Stimulated activated CD4-positive, alpha-beta T cell treated with anti-CD3 and anti-CD28 coated beads, Interleukin-1b, Interleukin-23, amount 100 ng/mL, for 1 hour (primary cell): ENCODE data around the gene CIBAR2.

Experiments
- DNase-seq, 2 donors: peaks; one replicate each; pipeline ENCODE4 v3.0.0-alpha.2; 2020; ENCODE audit warnings: low read depth in 2 of 2

Gene CIBAR2

GRCh38 chr16:85083051-85083639 is 29.1 kb downstream of the CIBAR2 start:
- DNase-seq = no peak

GRCh38 chr16:85082173-85083050 is 29.9 kb downstream of the CIBAR2 start:
- DNase-seq = no peak

GRCh38 chr16:85081765-85082164 is 30.5 kb downstream of the CIBAR2 start:
- DNase-seq = no peak

- DNase-seq = no peak
These were observed 31.2 kb downstream of the CIBAR2 start for GRCh38 chr16:85081038-85081437.

- no peak for DNase-seq
These were observed 32.3 kb downstream of the CIBAR2 start for GRCh38 chr16:85079785-85080570.

GRCh38 chr16:85078952-85079351 is 33.3 kb downstream of the CIBAR2 start:
- no peak for DNase-seq

- DNase-seq = no peak
These were observed 34.0 kb downstream of the CIBAR2 start for GRCh38 chr16:85078226-85078625.

- no peak for DNase-seq
These were observed 34.6 kb downstream of the CIBAR2 start for GRCh38 chr16:85077576-85078125.

GRCh38 chr16:85077039-85077438 is 35.2 kb downstream of the CIBAR2 start:
- no peak for DNase-seq

GRCh38 chr16:85075236-85075924 is 36.9 kb downstream of the CIBAR2 start:
- no peak for DNase-seq

GRCh38 chr16:85074225-85074914 is 37.9 kb downstream of the CIBAR2 start:
- no peak for DNase-seq

- DNase-seq = no peak
These were observed 39.3 kb downstream of the CIBAR2 start for GRCh38 chr16:85072947-85073346.

- no peak for DNase-seq
These were observed 40.0 kb downstream of the CIBAR2 start for GRCh38 chr16:85072076-85072860.

GRCh38 chr16:85069171-85069570 is 43.1 kb downstream of the CIBAR2 start:
- no peak for DNase-seq

GRCh38 chr16:85068746-85069145 is 43.5 kb downstream of the CIBAR2 start:
- DNase-seq = no peak

- DNase-seq = no peak
These were observed 44.8 kb downstream of the CIBAR2 start for GRCh38 chr16:85067426-85067825.

GRCh38 chr16:85067024-85067423 is 45.2 kb downstream of the CIBAR2 start:
- DNase-seq = no peak

GRCh38 chr16:85066346-85066885 is 45.9 kb downstream of the CIBAR2 start:
- DNase-seq = no peak

GRCh38 chr16:85065099-85065498 is 47.2 kb downstream of the CIBAR2 start:
- DNase-seq = no peak

GRCh38 chr16:85064186-85064585 is 48.1 kb downstream of the CIBAR2 start:
- DNase-seq = no peak
